GM23338 (cell line): Measurements from ENCODE around the gene CXADR.

ENCODE experiments used
- CREB1 ChIP-seq: fragments of 250-450 bp; sonication (Bioruptor Pico); IDR thresholded peaks from 2 replicates; pipeline ENCODE4 v1.5.0; 2020; ENCODE audit warnings: low read depth, mild to moderate bottlenecking, moderate library complexity
- EZH2 ChIP-seq: fragments of 200-600 bp; sonication (generic); IDR thresholded peaks from one replicate; pipeline ENCODE4 v1.8.0; 2017; ENCODE audit warnings: antibody characterized with exemption, mild to moderate bottlenecking, low read depth; ENCODE audit not compliant: unreplicated experiment
- EZH2phosphoT487 ChIP-seq: fragments of 200-600 bp; sonication (generic); IDR thresholded peaks from one replicate; pipeline ENCODE4 v1.8.1; 2018; ENCODE audit warnings: antibody characterized with exemption; ENCODE audit not compliant: unreplicated experiment
- JUNB ChIP-seq: IDR thresholded peaks from one replicate; pipeline ENCODE4 v1.6.1; 2016; ENCODE audit warnings: antibody characterized with exemption; ENCODE audit not compliant: unreplicated experiment
- NANOG ChIP-seq: IDR thresholded peaks from 2 replicates; pipeline ENCODE4 v1.6.1; 2016; ENCODE audit warnings: antibody characterized with exemption, borderline replicate concordance
- POLR2AphosphoS5 ChIP-seq: IDR thresholded peaks from 2 replicates; pipeline ENCODE4 v1.6.1; 2016; ENCODE audit warnings: antibody characterized with exemption, low read depth
- STAT1 ChIP-seq: IDR thresholded peaks from one replicate; pipeline ENCODE4 v1.6.1; 2016; ENCODE audit warnings: antibody characterized with exemption; ENCODE audit not compliant: unreplicated experiment
- ZNF114 ChIP-seq: fragments of 250-450 bp; sonication (Bioruptor Pico); IDR thresholded peaks from 2 replicates; pipeline ENCODE4 v1.5.0; 2020; ENCODE audit warnings: mild to moderate bottlenecking, moderate library complexity
- ZNF331 ChIP-seq: fragments of 250-450 bp; sonication (Bioruptor Pico); IDR thresholded peaks from 2 replicates; pipeline ENCODE4 v1.5.0; 2020; ENCODE audit warnings: low read depth, mild to moderate bottlenecking, moderate library complexity
- TF ChIP-seq, protein P1 (sequence below), 2 experiments: fragments of 200-600 bp in 1 of 2; sonication (generic) in 1 of 2; conservative IDR thresholded peaks; 2 replicates each; pipeline versions ENCODE4 v1.5.1 to v1.6.1; 2016 to 2017; ENCODE audit warnings: antibody characterized with exemption in 2 of 2, low read depth in 2 of 2, mild to moderate bottlenecking in 2 of 2, moderate library complexity in 1 of 2
- TF ChIP-seq, protein P2 (sequence below): IDR thresholded peaks from 2 replicates; pipeline ENCODE4 v1.6.1; 2016; ENCODE audit warnings: antibody characterized with exemption
- TF ChIP-seq, protein P3 (sequence below): IDR thresholded peaks from one replicate; pipeline ENCODE4 v1.6.1; 2018; ENCODE audit warnings: antibody characterized with exemption; ENCODE audit not compliant: unreplicated experiment
- TF ChIP-seq, protein P4 (sequence below): fragments of 250-450 bp; sonication (Bioruptor Pico); IDR thresholded peaks from 2 replicates; pipeline ENCODE4 v1.5.0; 2020; ENCODE audit warnings: mild to moderate bottlenecking, moderate library complexity

DNA sequence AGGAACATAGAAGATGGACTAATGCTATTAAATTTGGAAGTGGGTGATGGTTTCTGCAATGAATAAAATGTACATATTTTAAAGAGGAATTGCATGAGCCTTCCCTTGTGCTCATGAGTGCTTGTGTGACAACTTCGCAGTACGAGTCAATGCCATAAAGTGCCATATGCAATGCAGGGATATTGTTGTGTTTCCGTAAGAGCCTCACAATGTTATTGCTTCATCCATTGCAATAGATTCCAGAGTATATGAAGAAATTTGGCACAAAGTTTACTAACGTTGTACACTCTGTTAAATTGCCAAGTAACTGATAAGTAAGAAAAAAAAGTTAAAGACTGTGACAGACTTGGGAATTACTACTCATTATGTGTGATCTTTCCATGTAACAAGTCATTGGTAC lies 77.6 kb downstream of the CXADR start:
- TF ChIP-seq, protein P1, sequence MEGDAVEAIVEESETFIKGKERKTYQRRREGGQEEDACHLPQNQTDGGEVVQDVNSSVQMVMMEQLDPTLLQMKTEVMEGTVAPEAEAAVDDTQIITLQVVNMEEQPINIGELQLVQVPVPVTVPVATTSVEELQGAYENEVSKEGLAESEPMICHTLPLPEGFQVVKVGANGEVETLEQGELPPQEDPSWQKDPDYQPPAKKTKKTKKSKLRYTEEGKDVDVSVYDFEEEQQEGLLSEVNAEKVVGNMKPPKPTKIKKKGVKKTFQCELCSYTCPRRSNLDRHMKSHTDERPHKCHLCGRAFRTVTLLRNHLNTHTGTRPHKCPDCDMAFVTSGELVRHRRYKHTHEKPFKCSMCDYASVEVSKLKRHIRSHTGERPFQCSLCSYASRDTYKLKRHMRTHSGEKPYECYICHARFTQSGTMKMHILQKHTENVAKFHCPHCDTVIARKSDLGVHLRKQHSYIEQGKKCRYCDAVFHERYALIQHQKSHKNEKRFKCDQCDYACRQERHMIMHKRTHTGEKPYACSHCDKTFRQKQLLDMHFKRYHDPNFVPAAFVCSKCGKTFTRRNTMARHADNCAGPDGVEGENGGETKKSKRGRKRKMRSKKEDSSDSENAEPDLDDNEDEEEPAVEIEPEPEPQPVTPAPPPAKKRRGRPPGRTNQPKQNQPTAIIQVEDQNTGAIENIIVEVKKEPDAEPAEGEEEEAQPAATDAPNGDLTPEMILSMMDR (conservative IDR thresholded peaks at IDR 0.05; ENCODE audit: low read depth in 2 of 2): no peak
- no peak for TF ChIP-seq EZH2
- TF ChIP-seq EZH2phosphoT487: no peak
- TF ChIP-seq, protein P2, sequence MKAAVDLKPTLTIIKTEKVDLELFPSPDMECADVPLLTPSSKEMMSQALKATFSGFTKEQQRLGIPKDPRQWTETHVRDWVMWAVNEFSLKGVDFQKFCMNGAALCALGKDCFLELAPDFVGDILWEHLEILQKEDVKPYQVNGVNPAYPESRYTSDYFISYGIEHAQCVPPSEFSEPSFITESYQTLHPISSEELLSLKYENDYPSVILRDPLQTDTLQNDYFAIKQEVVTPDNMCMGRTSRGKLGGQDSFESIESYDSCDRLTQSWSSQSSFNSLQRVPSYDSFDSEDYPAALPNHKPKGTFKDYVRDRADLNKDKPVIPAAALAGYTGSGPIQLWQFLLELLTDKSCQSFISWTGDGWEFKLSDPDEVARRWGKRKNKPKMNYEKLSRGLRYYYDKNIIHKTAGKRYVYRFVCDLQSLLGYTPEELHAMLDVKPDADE: no peak
- no peak for TF ChIP-seq CREB1 (CRISPR knock-in tag)
- no peak for TF ChIP-seq JUNB
- TF ChIP-seq POLR2AphosphoS5: no peak
- TF ChIP-seq ZNF331 (CRISPR knock-in tag): no peak
- TF ChIP-seq, protein P3, sequence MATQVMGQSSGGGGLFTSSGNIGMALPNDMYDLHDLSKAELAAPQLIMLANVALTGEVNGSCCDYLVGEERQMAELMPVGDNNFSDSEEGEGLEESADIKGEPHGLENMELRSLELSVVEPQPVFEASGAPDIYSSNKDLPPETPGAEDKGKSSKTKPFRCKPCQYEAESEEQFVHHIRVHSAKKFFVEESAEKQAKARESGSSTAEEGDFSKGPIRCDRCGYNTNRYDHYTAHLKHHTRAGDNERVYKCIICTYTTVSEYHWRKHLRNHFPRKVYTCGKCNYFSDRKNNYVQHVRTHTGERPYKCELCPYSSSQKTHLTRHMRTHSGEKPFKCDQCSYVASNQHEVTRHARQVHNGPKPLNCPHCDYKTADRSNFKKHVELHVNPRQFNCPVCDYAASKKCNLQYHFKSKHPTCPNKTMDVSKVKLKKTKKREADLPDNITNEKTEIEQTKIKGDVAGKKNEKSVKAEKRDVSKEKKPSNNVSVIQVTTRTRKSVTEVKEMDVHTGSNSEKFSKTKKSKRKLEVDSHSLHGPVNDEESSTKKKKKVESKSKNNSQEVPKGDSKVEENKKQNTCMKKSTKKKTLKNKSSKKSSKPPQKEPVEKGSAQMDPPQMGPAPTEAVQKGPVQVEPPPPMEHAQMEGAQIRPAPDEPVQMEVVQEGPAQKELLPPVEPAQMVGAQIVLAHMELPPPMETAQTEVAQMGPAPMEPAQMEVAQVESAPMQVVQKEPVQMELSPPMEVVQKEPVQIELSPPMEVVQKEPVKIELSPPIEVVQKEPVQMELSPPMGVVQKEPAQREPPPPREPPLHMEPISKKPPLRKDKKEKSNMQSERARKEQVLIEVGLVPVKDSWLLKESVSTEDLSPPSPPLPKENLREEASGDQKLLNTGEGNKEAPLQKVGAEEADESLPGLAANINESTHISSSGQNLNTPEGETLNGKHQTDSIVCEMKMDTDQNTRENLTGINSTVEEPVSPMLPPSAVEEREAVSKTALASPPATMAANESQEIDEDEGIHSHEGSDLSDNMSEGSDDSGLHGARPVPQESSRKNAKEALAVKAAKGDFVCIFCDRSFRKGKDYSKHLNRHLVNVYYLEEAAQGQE: no peak
- TF ChIP-seq NANOG: no peak
- TF ChIP-seq ZNF114 (CRISPR knock-in tag): no peak
- TF ChIP-seq, protein P4, sequence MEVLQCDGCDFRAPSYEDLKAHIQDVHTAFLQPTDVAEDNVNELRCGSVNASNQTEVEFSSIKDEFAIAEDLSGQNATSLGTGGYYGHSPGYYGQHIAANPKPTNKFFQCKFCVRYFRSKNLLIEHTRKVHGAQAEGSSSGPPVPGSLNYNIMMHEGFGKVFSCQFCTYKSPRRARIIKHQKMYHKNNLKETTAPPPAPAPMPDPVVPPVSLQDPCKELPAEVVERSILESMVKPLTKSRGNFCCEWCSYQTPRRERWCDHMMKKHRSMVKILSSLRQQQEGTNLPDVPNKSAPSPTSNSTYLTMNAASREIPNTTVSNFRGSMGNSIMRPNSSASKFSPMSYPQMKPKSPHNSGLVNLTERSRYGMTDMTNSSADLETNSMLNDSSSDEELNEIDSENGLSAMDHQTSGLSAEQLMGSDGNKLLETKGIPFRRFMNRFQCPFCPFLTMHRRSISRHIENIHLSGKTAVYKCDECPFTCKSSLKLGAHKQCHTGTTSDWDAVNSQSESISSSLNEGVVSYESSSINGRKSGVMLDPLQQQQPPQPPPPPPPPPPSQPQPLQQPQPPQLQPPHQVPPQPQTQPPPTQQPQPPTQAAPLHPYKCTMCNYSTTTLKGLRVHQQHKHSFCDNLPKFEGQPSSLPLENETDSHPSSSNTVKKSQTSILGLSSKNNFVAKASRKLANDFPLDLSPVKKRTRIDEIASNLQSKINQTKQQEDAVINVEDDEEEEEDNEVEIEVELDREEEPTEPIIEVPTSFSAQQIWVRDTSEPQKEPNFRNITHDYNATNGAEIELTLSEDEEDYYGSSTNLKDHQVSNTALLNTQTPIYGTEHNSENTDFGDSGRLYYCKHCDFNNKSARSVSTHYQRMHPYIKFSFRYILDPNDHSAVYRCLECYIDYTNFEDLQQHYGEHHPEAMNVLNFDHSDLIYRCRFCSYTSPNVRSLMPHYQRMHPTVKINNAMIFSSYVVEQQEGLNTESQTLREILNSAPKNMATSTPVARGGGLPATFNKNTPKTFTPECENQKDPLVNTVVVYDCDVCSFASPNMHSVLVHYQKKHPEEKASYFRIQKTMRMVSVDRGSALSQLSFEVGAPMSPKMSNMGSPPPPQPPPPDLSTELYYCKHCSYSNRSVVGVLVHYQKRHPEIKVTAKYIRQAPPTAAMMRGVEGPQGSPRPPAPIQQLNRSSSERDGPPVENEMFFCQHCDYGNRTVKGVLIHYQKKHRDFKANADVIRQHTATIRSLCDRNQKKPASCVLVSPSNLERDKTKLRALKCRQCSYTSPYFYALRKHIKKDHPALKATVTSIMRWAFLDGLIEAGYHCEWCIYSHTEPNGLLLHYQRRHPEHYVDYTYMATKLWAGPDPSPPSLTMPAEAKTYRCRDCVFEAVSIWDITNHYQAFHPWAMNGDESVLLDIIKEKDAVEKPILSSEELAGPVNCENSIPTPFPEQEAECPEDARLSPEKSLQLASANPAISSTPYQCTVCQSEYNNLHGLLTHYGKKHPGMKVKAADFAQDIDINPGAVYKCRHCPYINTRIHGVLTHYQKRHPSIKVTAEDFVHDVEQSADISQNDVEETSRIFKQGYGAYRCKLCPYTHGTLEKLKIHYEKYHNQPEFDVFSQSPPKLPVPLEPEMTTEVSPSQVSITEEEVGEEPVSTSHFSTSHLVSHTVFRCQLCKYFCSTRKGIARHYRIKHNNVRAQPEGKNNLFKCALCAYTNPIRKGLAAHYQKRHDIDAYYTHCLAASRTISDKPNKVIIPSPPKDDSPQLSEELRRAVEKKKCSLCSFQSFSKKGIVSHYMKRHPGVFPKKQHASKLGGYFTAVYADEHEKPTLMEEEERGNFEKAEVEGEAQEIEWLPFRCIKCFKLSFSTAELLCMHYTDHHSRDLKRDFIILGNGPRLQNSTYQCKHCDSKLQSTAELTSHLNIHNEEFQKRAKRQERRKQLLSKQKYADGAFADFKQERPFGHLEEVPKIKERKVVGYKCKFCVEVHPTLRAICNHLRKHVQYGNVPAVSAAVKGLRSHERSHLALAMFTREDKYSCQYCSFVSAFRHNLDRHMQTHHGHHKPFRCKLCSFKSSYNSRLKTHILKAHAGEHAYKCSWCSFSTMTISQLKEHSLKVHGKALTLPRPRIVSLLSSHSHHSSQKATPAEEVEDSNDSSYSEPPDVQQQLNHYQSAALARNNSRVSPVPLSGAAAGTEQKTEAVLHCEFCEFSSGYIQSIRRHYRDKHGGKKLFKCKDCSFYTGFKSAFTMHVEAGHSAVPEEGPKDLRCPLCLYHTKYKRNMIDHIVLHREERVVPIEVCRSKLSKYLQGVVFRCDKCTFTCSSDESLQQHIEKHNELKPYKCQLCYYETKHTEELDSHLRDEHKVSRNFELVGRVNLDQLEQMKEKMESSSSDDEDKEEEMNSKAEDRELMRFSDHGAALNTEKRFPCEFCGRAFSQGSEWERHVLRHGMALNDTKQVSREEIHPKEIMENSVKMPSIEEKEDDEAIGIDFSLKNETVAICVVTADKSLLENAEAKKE: no peak
- no peak for TF ChIP-seq STAT1
